ENCODE data around the gene EFEMP1. TPM values are rescaled to one million over a fixed set of nuclear protein-coding genes. Genes with fewer than 3 reads are reported as not detected.

EFEMP1 gene
- total RNA-seq, 3 donors from 2014 or later = 9.5 to 80.1 (median 40.8) TPM

GRCh38 chr2:55957142-55957541 is 33.6 kb upstream of the EFEMP1 start:
- intact Hi-C loops (cut with DNase I, micrococcal nuclease) = loop anchor here in 1 of 2 donors (5.0 kb wide), 1 partner anchor 185 kb away; no protein-coding TSS in a partner anchor
- ATAC-seq (no peak), DNase-seq (no peak)
- Histone ChIP-seq H3K4me3 (no peak overlapping the region), H3K36me3 (ENCODE audit: low read depth) (no peaks in the 10 kb centered on the region), H3K4me1 (ENCODE audit: low read depth) (no peaks in the 10 kb centered on the region), H3K9me3 (no peaks in the 10 kb centered on the region)
- TF ChIP-seq CTCF (IDR thresholded peaks at IDR 0.05) = no peak

- no peak overlapping the region for H3K4me3 ChIP-seq
- no peaks in the 10 kb centered on the region for H3K36me3 ChIP-seq (ENCODE audit: low read depth)
- no peak for ATAC-seq
- DNase-seq = no peak
- intact Hi-C loops (cut with DNase I, micrococcal nuclease) = loop anchor here in 1 of 2 donors (5.0 kb wide), 1 partner anchor 182 kb away; no protein-coding TSS in a partner anchor
- no peaks in the 10 kb centered on the region for H3K9me3 ChIP-seq
- H3K4me1 ChIP-seq (ENCODE audit: low read depth) = no peaks in the 10 kb centered on the region
- no peak for TF ChIP-seq CTCF (IDR thresholded peaks at IDR 0.05)
These were observed 30.9 kb upstream of the EFEMP1 start for GRCh38 chr2:55954306-55955035.

- H3K4me1 ChIP-seq (ENCODE audit: low read depth) = no peaks in the 10 kb centered on the region
- no peak overlapping the region for H3K4me3 ChIP-seq
- no peak for ATAC-seq
- H3K36me3 ChIP-seq (ENCODE audit: low read depth) = no peaks in the 10 kb centered on the region
- intact Hi-C loops (cut with DNase I, micrococcal nuclease) = no loop called here
- no peak for DNase-seq
- no peak for TF ChIP-seq CTCF (IDR thresholded peaks at IDR 0.05)
- H3K9me3 ChIP-seq = no peaks in the 10 kb centered on the region
These were observed 28.8 kb upstream of the EFEMP1 start for GRCh38 chr2:55952415-55952814.

- intact Hi-C loops (cut with DNase I, micrococcal nuclease) = no loop called here
- ATAC-seq (no peak), DNase-seq (no peak)
- no peaks in the 10 kb centered on the region for H3K9me3 ChIP-seq
- no peaks in the 10 kb centered on the region for H3K4me1 ChIP-seq (ENCODE audit: low read depth)
- H3K4me3 ChIP-seq = no peak overlapping the region
- no peak for TF ChIP-seq CTCF (IDR thresholded peaks at IDR 0.05)
- H3K36me3 ChIP-seq (ENCODE audit: low read depth) = no peaks in the 10 kb centered on the region
These were observed 28.0 kb upstream of the EFEMP1 start for GRCh38 chr2:55951533-55951932.

- ATAC-seq (no peak), DNase-seq (no peak)
- no peak for TF ChIP-seq CTCF (IDR thresholded peaks at IDR 0.05)
- Histone ChIP-seq H3K4me1 (ENCODE audit: low read depth) (no peaks in the 10 kb centered on the region), H3K36me3 (ENCODE audit: low read depth) (no peaks in the 10 kb centered on the region), H3K4me3 (no peak overlapping the region), H3K9me3 (no peaks in the 10 kb centered on the region)
- intact Hi-C loops (cut with DNase I, micrococcal nuclease) = no loop called here
These were observed 26.0 kb upstream of the EFEMP1 start for GRCh38 chr2:55949613-55950012.
